ENCODE measurements around the gene ACOXL. TPM values are rescaled to one million over a fixed set of nuclear protein-coding genes. Genes with fewer than 3 reads are reported as not detected.

The ACOXL gene
- total and polyA plus RNA-seq, 2 donors (not counting 3 experiments of a cell fraction or from before 2014, with no cell fraction given): not detected

DNA sequence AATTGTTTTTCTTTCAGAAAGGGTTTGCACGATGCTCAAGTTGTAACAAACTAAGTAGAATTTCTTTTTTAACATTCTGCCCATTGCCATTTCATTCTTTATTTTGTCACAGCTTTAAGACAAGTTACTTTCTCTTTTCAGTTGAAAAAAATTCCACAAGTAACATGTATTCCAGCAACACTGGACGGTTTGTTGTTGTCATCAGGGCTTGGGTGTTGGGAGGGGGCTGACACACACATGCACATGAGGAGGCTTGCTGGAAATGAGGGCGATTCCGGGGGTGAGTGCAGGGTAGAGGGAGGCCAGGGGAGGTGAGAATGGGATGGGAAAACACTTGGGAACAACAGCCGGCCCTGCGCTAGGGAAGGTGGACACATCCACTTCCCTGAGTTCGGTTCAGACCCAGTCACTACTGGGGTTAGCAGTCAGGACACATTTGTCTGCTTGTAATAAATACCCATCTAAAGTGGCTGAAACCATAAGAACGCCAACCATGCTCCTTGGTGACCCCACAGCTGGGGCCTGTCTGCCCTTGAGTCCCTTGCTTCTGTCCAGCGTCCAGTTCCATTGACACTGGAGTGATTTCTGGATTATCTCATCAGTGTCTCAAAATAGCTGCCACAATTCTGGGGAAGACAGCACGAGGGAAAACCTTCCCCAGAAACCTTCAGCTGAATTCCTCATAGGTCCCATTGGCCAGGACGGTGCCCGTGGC, 246.5 kb downstream of the ACOXL start:
- no peak for FAIRE-seq
- dilution Hi-C loops (cut with MboI; ENCODE audit: extremely low pct_ligation_motif_present, low sequenced_read_pairs): no loop called here
- ChIA-PET CTCF (no interaction called here), POLR2A (no interaction called here)
- Histone ChIP-seq H3K36me3 (ENCODE audit: control insufficient read depth in 2 of 2, extremely low read depth in 1 of 2, insufficient read depth in 2 of 2, low read length in 2 of 2) (no peaks in the 10 kb centered on the region), H3K79me2 (ENCODE audit: control insufficient read depth, insufficient read depth, low read length) (no peaks in the 10 kb centered on the region), H3K9ac (replicated peaks; ENCODE audit: extremely low read depth, insufficient read depth, low read length) (no peak overlapping the region), H3K27me3 (ENCODE audit: control insufficient read depth in 2 of 2, insufficient read depth in 2 of 2, low read length in 2 of 2) (peaks cover 6 to 18% of the 10 kb centered on the region in 2 experiments), H2AFZ (ENCODE audit: low read depth, low read length) (no peak overlapping the region), H4K20me1 (replicated peaks; ENCODE audit: control insufficient read depth, extremely low read depth, insufficient read depth, low read length) (no peaks in the 10 kb centered on the region), H3K4me1 (ENCODE audit: control insufficient read depth, extremely low read depth, insufficient read depth, low read length) (no peaks in the 10 kb centered on the region), H3K9me3 (replicated peaks; ENCODE audit: control insufficient read depth, insufficient read depth, low read length) (no peaks in the 10 kb centered on the region), H3K4me3 (replicated peaks in 1 of 3; ENCODE audit: insufficient read depth in 1 of 3, low read depth in 1 of 3, low read length in 3 of 3) (no peak overlapping the region), H3K9me1 (replicated peaks; ENCODE audit: control insufficient read depth, extremely low read depth, insufficient read depth, low read length) (no peaks in the 10 kb centered on the region), H3K27ac (ENCODE audit: insufficient read depth, low read depth, low read length) (no peak overlapping the region), H3K4me2 (ENCODE audit: insufficient read depth, low read length) (no peak overlapping the region)
- TF ChIP-seq POLR2A (IDR thresholded peaks at IDR 0.05; ENCODE audit: low read depth, low read length): no peak
- TF ChIP-seq, protein P1, sequence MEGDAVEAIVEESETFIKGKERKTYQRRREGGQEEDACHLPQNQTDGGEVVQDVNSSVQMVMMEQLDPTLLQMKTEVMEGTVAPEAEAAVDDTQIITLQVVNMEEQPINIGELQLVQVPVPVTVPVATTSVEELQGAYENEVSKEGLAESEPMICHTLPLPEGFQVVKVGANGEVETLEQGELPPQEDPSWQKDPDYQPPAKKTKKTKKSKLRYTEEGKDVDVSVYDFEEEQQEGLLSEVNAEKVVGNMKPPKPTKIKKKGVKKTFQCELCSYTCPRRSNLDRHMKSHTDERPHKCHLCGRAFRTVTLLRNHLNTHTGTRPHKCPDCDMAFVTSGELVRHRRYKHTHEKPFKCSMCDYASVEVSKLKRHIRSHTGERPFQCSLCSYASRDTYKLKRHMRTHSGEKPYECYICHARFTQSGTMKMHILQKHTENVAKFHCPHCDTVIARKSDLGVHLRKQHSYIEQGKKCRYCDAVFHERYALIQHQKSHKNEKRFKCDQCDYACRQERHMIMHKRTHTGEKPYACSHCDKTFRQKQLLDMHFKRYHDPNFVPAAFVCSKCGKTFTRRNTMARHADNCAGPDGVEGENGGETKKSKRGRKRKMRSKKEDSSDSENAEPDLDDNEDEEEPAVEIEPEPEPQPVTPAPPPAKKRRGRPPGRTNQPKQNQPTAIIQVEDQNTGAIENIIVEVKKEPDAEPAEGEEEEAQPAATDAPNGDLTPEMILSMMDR (IDR thresholded peaks at IDR 0.05; ENCODE audit: extremely low read depth in 1 of 2, insufficient read depth in 1 of 2, low read depth in 1 of 2, low read length in 2 of 2): no peak
- no peak for TF ChIP-seq EZH2 (IDR thresholded peaks at IDR 0.05; ENCODE audit: borderline replicate concordance, low read depth, low read length, severe bottlenecking)
- TF ChIP-seq FOS (IDR thresholded peaks at IDR 0.05; ENCODE audit: borderline replicate concordance, insufficient read depth, low read length): no peak
- TF ChIP-seq GATA2 (IDR thresholded peaks at IDR 0.05; ENCODE audit: insufficient read depth, insufficient read length, low read depth, low read length): no peak
- TF ChIP-seq MYC (IDR thresholded peaks at IDR 0.05; ENCODE audit: low read depth, low read length): no peak
- TF ChIP-seq JUN (IDR thresholded peaks at IDR 0.05; ENCODE audit: borderline replicate concordance, insufficient read depth, insufficient read length, low read depth): no peak
- no peak for TF ChIP-seq POLR2AphosphoS5 (IDR thresholded peaks at IDR 0.05; ENCODE audit: insufficient read depth, low read depth, low read length)
- TF ChIP-seq, protein P2, sequence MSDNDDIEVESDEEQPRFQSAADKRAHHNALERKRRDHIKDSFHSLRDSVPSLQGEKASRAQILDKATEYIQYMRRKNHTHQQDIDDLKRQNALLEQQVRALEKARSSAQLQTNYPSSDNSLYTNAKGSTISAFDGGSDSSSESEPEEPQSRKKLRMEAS (IDR thresholded peaks at IDR 0.05; ENCODE audit: insufficient read depth, insufficient read length): no peak
- intact Hi-C loops (cut with micrococcal nuclease): no loop called here
- DNase-seq (ENCODE audit: low read depth, low spot score): no peak
- BruUV-seq (replicated peaks): no TSS peak
